ENCODE results near the gene LY6G6C. TPM values are rescaled to one million over a fixed set of nuclear protein-coding genes. Genes with fewer than 3 reads are reported as not detected.

The LY6G6C gene
- total and polyA plus RNA-seq, 2 experiments from 2014 or later, result not detected

DNA sequence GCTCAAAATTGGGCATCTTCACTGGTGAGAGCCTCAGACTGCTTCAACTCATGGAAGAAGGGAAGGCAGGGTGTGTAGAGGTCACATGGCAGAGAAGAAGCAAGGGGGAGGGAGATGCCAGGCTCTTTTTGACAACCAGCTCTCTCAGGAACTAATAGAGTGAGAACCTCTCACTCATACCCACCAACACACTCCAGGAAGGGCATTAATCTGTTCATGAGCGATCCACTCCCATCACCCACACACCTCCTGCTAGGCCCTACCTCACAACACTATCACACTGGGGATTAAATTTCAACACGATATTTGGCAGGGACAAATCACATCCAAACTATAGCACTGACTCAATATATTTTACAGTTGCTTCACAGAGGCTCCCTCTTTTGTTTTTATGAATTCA lies 20.3 kb upstream of the LY6G6C start (continued):
- TF ChIP-seq, protein P1, sequence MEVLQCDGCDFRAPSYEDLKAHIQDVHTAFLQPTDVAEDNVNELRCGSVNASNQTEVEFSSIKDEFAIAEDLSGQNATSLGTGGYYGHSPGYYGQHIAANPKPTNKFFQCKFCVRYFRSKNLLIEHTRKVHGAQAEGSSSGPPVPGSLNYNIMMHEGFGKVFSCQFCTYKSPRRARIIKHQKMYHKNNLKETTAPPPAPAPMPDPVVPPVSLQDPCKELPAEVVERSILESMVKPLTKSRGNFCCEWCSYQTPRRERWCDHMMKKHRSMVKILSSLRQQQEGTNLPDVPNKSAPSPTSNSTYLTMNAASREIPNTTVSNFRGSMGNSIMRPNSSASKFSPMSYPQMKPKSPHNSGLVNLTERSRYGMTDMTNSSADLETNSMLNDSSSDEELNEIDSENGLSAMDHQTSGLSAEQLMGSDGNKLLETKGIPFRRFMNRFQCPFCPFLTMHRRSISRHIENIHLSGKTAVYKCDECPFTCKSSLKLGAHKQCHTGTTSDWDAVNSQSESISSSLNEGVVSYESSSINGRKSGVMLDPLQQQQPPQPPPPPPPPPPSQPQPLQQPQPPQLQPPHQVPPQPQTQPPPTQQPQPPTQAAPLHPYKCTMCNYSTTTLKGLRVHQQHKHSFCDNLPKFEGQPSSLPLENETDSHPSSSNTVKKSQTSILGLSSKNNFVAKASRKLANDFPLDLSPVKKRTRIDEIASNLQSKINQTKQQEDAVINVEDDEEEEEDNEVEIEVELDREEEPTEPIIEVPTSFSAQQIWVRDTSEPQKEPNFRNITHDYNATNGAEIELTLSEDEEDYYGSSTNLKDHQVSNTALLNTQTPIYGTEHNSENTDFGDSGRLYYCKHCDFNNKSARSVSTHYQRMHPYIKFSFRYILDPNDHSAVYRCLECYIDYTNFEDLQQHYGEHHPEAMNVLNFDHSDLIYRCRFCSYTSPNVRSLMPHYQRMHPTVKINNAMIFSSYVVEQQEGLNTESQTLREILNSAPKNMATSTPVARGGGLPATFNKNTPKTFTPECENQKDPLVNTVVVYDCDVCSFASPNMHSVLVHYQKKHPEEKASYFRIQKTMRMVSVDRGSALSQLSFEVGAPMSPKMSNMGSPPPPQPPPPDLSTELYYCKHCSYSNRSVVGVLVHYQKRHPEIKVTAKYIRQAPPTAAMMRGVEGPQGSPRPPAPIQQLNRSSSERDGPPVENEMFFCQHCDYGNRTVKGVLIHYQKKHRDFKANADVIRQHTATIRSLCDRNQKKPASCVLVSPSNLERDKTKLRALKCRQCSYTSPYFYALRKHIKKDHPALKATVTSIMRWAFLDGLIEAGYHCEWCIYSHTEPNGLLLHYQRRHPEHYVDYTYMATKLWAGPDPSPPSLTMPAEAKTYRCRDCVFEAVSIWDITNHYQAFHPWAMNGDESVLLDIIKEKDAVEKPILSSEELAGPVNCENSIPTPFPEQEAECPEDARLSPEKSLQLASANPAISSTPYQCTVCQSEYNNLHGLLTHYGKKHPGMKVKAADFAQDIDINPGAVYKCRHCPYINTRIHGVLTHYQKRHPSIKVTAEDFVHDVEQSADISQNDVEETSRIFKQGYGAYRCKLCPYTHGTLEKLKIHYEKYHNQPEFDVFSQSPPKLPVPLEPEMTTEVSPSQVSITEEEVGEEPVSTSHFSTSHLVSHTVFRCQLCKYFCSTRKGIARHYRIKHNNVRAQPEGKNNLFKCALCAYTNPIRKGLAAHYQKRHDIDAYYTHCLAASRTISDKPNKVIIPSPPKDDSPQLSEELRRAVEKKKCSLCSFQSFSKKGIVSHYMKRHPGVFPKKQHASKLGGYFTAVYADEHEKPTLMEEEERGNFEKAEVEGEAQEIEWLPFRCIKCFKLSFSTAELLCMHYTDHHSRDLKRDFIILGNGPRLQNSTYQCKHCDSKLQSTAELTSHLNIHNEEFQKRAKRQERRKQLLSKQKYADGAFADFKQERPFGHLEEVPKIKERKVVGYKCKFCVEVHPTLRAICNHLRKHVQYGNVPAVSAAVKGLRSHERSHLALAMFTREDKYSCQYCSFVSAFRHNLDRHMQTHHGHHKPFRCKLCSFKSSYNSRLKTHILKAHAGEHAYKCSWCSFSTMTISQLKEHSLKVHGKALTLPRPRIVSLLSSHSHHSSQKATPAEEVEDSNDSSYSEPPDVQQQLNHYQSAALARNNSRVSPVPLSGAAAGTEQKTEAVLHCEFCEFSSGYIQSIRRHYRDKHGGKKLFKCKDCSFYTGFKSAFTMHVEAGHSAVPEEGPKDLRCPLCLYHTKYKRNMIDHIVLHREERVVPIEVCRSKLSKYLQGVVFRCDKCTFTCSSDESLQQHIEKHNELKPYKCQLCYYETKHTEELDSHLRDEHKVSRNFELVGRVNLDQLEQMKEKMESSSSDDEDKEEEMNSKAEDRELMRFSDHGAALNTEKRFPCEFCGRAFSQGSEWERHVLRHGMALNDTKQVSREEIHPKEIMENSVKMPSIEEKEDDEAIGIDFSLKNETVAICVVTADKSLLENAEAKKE (CRISPR knock-in tag; IDR thresholded peaks at IDR 0.05), result no peak
- no peak for TF ChIP-seq EZH2phosphoT487 (IDR thresholded peaks at IDR 0.05; ENCODE audit: unreplicated experiment)
- TF ChIP-seq ZNF331 (CRISPR knock-in tag; IDR thresholded peaks at IDR 0.05; ENCODE audit: low read depth), result no peak

DNA sequence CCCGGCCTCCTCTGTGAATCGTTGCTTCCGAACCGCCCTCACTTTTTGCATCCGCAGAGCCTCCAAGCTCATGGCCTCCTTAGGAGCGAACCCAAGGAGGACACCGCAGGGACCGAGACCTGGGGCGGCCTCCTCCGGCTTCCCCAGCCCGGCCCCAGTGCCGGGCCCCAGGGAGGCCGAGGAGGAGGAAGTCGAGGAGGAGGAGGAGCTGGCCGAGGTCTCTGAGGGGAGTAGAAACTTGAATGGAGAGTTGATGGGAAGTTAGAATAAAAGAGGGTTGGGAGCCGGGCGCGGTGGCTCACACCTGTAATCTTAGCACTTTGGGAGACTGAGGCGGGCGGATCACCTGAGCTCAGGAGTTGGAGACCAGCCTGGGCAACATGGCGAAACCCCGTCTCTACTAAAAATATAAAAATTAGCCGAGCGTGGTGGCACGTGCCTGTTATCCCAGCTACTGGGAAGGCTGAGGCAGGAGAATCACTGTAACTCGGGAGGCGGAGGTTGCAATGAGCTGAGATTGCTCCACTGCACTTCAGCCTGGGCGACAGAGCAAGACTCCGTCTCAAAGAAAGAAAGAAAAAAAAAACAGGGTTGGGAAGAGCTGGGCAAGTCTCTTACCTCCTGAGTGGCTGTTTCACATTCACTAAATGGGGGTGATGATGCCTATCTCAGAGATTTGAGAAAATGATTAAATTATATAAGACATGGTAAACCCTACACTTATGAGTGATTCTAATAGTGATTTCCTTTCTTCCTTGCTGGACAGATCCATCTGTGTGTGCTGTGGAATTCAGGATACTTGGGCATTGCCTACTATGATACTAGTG lies 19.1 kb upstream of the LY6G6C start:
- H3K4me2 ChIP-seq, result peak overlapping the region; percentile 93
- H3K4me1 Mint-ChIP-seq, result peaks cover 47% of the 10 kb centered on the region
- peaks cover 17% of the 10 kb centered on the region for H3K36me3 Mint-ChIP-seq (ENCODE audit: low read depth)

More for the DNA sequence above, 19.1 kb upstream of the LY6G6C start:
- Histone ChIP-seq H4K20me1 (replicated peaks; ENCODE audit: insufficient read depth) (no peaks in the 10 kb centered on the region), H3K4me1 (ENCODE audit: insufficient read depth) (peaks cover 36% of the 10 kb centered on the region), H2AFZ (peak overlapping the region; percentile 67), H3K27ac (ENCODE audit: low read depth) (peak overlapping the region; percentile 92), H3K27me3 (ENCODE audit: insufficient read depth) (no peaks in the 10 kb centered on the region), H3K4me3 (peak overlapping the region; percentile 68), H3K36me3 (ENCODE audit: insufficient read depth) (peaks cover 4% of the 10 kb centered on the region; the same call in 1 of the 2 replicates), H3K79me2 (replicated peaks; ENCODE audit: insufficient read depth) (peaks cover 6% of the 10 kb centered on the region; the same call in 1 of the 2 replicates), H3F3A (replicated peaks; ENCODE audit: low read depth) (peaks cover 15% of the 10 kb centered on the region), H3K9me2 (ENCODE audit: insufficient read depth) (no peaks in the 10 kb centered on the region)
- ATAC-seq (peak; percentile 6), DNase-seq (ENCODE audit: low spot score) (no peak)
- H3K4me3 Mint-ChIP-seq, result peak overlapping the region; percentile 78
- H3K9me3 Mint-ChIP-seq, result no peaks in the 10 kb centered on the region; the same call in 2 of the 3 replicates
- peak overlapping the region; percentile 97 for H3K27ac Mint-ChIP-seq
- peaks cover 27% of the 10 kb centered on the region for H3K27me3 Mint-ChIP-seq (ENCODE audit: insufficient read depth, low read depth, poor library complexity)
- peak; percentile 0; the same call in 1 of the 2 replicates for TF ChIP-seq POLR2AphosphoS5 (IDR thresholded peaks at IDR 0.05; ENCODE audit: low read depth)
- no peak for TF ChIP-seq STAT1 (IDR thresholded peaks at IDR 0.05; ENCODE audit: unreplicated experiment)
